HG03095 (cell line): ENCODE data around the gene SLC49A4.

Source experiments
- ATAC-seq: cut with Tn5 transposase; IDR thresholded peaks from one replicate; pipeline ENCODE4 v1.9.1; 2021; ENCODE audit warnings: moderate library complexity; ENCODE audit not compliant: unreplicated experiment

Gene SLC49A4

DNA sequence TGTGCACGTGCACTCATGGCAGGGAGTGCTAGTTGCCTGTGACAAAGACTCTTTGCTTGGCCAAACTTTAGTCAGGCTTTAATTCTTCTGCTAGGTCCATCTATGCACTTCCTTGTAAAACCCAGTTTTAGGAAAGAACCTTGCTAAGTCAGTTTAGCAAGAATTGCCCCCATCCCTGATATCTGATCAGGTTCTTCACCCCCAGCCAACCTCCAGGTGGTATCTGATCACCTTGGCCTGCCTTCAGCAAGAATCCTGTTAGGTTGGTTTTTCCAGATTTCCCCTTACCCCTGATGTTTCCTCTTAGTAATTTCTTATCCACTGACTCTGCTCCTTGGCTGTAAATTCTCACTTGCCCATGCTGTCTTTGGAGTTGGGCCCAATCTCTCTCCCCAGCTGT, 9.6 kb upstream of the SLC49A4 start:
- no peak for ATAC-seq

DNA sequence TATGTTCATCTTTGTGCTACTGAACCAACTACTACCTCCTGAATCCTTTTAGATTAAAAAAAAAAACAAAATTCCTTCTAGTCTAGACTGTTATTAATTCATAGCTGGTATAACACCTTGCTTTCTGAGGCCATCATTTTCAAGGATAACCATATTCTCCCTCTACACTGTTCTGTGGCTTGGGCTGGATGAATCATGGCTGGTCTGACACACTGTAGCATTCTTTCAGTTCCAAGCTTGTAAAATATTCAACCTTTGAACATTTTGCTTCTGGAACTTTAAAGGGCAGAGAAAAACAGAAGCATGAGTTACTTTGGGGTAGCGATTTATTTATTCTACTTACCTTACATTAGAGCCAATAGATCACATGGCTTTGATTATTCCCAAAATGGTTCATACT, 8.8 kb upstream of the SLC49A4 start:
- no peak for ATAC-seq

DNA sequence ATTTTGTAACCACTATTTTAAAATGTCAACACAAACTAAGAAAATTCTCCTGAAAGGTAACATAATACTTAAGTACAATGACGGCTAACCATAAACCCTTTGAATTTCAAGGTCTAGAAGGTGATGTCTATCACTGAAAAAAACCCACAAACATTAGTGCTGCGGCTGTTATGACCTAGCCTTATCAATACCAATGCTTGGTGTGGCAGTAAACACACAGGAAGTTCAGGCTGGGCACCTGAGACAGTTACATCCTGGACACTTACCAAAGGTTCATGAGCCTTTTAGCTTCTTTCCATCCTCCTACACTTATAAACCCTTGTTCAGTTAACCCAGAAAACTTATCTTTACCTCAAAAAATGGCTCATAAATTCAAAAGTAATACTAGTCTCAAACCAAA, 7.0 kb upstream of the SLC49A4 start:
- ATAC-seq, result no peak

DNA sequence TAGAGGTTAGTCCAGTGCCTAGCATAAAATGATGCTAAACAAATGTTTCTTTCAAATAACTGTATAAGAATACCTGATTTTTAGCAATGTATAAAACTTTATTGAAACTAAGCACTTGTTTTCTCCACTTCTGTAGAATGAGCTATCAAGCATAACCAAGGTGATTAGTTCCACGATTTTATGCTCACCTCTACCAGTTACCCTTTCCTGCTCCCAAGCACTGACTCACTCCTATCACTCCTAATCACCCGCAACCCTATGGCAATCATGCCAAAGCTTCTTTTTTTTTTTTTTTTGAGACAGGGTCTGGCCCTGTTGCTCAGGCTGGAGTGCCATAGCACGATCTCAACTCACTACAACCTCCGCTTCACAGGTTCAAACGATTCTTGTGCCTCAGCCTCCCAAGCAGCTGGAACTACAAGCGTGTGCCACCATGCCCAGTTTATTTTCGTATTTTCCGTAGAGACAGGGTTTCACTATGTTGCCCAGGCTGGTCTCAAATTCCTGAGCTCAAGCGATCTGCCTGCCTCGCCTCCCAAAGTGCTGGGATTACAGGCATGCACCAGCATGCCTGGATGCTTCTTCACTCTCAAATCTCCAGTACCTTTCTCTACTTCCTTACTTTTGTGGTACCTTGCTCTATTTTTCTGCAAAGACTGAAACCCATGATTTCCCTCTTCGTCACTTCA, 5.1 kb upstream of the SLC49A4 start:
- no peak for ATAC-seq

DNA sequence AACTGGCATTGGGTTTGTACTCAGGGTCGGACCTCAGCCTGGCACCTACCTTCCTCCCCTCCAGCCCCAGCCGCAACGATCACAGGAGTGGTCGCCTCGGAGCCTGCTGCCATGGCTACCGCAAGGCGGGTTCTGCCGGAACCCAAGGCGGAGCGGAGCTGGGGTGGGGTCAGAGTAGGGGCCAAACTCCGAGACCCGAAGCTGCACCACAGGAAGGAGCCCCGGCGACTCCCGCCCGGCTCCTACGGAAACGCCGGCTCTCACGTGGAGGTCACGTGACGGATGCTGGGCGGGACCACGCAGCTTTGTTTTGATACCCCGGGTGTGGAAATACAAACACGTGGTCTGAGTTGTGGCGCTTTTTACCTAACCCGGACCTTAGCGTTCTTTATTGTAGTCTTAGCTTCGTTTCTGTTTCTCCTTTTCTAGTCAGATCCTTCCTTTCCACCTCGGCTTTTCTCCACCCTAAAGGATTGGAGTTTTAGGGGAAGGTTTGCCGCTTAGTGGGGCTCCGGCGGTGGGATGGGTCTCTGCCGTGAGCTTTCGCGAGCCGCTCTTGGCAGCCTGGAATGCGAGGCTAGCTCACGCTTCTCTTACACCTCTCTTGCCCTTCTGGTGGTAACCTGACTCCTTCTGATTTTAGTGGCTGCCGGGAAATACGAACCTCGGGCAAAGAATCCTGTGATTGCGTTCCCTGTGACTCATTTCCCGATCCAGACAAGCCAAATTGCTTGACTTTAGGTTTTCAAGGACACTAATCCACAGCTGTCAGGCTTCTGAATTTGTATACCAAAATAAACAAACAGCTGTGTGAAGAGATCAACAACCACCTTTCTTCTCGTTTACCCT, 1.1 kb upstream of the SLC49A4 start, which contains the start of gene HSPBAP1:
TSS of gene HSPBAP1 (minus strand) at position 264 of the 849 bp plus-strand sequence. CDS start at position 113, 151 bp downstream.
- peak; percentile 53 for ATAC-seq

DNA sequence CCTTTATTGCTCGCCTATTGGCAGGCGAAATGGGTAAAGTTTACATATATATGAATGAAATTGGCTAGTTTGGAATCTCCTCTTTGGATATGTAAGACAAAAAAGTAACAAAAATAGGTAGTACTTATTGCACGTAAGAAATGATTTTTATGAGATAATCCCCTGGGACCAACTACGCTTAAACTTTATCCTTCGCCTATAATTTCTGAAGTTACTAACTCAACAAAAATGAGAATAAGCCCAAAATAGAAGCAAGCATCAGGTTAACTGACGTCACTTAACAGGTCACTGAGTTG, 438 bp upstream of the SLC49A4 start:
- no peak for ATAC-seq

DNA sequence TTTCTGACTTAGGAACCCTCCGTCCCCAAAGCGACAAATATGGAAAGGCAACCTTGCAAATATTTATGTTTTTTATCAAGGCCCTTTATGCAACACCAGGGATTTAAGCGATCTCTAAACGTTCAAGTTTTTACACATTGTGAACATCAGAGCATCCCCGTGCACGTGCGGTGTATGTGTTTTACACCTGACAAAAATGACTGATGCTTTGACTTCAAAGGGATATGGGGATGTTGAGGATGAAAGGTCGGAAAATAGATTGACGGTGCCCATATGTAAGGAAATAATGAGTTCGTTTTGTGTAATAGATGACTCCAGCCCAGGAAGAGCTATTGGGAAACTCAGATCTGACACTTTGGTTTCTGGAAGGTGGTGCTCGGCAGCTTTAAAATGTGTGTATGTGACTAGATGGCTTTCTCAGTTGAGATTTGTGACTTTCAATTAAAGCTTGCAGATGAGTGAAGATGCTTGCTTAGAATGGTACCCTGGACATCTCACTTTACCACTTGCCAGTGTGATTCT, 866 bp downstream of the SLC49A4 start:
- ATAC-seq, result no peak

DNA sequence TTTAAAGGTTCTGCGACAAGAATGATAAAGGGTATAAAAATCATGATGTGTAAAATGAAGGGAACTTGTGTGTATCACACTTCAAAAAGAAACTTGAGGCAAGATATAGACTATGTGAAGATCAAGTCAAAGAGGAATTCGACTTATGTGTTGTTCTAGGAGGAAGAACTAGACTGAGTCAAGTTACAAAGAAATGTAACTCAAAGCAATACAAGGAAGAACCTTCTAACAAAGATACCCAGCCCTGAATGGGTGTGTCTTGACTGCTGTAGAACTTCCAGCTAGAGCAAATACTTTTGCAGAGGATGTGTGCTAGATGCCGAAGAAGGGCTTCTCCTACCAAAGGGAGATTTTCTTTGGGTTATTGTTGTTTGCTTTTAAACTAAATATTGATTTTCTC, 2.4 kb downstream of the SLC49A4 start:
- ATAC-seq, result no peak

DNA sequence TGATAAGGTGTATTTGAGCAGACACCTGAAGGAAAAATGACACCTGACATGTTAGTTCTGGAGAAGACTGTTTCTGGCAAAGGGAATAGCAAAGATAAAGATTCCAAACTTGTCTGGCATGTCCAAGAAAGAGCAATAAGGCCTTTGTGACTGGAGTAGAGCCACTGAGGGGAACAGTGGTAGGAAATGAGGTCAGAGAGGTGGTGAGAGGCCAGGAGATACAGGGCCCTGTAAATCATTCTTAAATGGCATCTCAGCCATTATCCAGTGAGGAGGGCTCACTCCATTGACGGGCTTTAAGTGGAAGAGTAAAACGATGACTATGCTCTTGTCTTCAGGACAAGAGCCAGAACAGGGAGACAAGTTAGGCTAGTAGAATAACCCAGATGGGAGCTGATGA, 4.5 kb downstream of the SLC49A4 start:
- no peak for ATAC-seq

DNA sequence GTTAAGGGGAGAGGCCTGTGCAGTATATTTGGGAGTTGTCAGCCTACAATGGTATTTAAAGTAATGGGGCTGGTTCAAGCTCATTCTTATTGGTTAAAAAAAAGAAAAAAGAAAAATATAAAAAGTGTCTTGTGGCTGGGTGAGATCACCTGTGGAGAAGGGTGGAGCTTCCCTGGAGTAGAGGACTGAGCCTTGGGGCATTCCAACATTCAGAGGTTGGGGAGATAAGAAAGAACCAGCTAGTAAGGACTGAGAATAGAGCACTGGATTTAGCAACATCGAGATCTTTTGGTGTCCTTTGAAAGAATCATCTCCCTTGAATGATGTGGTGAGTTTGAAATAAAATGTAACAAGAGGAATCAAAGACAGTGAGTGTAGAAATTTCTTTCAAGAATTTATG, 5.2 kb downstream of the SLC49A4 start:
- no peak for ATAC-seq

DNA sequence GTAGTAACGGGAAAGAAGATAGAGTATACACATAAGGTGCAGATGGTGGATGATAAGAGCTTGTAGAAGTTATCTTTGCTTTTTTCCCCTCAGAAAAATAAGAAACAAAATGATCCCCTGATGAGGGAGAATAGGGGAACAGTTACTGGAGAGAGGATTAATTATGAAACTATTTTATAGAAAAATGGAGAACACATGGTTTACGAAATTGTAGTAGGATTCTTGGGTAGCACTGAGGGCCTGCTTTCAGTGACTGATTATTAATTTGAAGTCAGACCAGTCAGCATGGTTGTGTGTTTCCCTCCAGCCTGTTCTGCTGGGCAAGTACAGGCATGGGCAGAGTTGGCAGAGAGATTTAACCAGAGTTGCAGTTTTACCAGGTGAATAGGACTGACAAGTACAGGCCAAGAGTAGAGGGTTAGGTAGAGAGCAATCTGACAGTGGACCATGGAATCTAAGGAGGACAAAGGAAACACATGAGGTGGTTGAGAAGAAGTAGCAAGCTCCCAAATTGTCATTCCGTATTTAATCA, 5.9 kb downstream of the SLC49A4 start:
- no peak for ATAC-seq

DNA sequence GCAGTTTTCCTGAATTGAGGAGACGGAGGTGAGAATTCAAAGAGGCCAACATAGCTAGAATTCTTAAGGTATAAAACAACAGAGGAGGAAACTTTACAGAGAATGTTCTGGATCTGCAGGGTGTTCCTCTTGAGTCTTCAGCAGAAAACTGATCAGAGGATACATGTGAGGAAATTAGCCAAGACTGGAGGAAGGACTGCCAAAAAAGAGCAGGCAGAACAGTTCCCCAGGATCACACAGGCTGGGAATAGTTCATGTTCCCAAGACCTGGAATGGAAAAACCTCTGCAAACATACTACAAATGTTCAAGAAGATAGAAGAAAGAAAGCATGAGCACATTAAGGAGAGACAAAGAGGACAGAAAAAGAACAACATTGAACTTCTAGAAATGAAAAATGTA, 7.5 kb downstream of the SLC49A4 start:
- no peak for ATAC-seq

DNA sequence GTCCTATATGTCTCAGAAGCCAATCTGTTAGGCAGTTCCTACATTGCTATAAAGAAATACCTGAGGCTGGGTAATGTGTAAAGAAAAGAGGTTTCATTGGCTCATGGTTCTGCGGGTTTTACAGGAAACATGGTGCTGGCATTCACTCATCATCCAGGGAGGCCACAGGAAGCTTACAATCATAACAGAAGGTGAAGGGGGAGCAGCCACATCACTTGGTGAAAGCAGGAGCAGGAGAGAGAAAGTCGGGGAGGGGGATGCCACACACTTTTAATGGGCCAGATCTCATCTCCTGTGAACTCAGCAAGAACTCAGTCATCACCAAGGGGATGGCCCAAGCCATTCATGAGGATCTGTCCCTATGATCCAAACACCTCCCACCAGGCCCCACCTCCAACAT, 9.1 kb downstream of the SLC49A4 start:
- no peak for ATAC-seq

DNA sequence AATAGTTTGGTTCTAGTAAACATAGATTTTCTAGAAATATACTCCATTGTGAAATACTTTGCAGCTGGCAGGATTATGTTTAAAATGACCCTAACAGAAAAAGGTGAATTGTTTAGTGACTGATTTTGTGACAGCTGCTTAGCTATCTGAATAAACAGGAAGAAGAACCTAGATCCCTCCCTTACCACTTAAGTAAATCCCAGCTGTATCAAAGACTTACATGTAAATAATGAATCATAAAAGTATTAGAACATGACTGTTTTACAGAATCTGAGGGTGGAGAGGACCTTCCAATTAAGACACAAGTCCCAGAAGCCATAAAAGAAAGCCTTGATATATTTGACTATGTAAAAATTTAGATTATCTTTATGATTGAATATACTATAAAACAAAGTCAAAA, 15.9 kb downstream of the SLC49A4 start:
- no peak for ATAC-seq

DNA sequence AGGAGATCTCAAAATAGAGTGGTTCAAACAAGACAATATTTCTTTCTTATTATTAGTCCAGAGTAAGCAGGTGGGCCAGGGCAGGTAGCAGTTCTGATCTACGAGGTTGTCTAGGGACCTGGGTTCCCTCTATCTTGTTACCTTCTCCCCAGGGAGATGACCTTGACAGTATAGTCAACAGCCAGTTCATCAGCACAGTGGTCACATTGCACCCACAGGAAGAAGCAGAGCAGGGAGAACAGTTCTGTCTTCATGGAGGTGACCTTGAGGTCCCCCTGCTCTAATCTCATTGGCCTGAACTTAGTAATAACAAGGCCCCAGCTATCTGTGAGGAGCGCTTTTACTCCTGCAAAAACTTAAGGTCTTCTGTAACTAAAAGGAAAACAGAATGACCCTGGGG, 21.7 kb downstream of the SLC49A4 start:
- ATAC-seq, result no peak

DNA sequence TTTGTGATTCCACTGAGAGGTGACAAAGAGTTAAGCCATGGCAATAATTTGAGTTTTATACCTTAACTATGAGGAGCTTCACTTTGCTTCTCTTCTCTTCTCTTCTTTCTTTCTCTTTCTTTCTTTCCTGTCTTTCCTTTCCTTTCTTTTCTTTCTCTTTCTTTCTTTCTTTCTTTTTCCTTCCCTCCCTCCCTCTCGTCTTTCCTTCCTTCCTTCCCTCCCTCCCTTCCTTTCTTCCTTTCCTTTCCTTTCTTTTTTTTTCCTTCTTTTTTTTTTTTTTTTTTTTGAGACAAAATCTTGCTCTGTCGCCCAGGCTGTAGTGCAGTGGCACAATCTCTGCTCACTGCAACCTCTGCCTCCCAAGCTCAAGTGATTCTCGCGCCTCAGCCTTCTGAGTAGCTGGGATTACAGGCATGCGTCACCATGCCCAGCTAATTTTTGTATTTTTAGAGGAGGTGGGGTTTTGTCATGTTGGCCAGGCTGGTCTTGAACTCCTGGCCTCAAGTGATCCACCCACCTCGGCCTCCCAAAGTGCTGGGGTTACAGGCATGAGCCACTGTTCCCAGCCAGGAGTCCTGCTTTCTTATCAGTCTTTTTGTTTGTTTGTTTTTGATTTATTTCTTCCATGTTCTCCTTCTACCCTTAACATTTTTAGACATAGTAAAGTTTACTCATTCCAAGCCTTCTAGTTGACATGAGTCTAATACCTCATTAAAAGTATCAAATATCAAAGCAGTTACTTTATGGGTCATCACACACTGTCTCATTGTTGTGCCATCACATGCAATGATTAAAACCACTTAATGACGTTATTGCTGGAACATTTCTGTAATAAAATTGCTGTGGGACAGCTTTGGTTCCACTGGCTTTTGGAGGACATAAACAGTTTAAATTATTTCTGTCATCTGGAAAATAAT, 29.9 kb downstream of the SLC49A4 start:
- ATAC-seq, result no peak

DNA sequence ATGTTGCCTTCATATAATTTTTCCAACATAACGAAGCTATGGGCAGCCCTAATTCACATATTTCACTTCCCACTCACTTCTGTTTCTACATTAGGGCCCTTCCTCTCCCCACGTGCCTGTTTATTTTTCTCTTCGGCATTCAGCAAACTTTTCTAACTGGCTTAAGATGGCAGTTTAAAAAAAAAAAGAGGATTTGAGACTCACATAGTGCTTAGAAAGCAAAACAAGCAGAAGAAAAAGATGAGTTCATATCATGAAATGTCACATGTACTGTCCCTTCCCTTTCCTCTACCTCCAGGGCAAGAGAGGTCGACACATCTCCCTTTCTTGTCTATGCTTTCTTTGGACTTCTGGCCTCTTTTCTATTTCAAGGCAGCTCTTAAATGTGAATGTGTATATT, 30.6 kb downstream of the SLC49A4 start:
- no peak for ATAC-seq

DNA sequence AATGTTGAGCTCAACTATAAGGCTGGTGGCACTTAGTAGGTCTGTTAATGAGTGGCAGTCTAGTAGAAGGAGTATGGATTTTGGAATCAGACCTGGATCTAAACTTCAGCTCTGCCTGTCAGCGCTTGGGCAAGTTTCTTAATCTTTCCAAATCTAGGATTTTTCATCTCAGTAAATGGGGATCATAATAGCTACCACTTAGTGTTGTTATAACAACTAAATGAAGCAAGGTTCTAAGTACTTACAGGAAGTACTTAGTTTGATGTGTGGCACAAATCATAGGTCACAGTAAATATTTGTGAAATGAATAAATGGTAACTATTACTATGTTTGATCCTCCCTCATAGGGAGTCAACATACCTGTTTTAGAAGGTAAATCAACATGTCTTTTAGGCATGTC, 31.4 kb downstream of the SLC49A4 start:
- no peak for ATAC-seq

DNA sequence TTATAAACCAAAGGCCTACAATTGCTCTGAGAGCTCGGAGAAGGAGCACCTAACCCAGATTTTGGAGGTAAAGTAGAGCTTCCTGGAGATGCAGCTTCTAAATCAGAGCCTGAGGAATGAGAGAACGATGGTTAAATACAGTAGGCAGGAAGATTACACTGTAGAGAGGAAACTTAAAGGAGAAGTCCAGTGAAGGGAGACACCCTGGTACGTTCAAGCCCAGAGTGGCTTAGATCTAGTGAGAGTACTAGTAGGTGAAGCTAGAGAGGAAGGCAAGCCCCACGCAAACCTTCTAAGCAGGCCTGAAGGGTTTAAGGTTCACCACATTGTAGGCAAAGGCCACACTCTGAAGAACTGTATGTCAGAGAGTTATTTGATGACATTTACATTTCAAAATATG, 33.4 kb downstream of the SLC49A4 start:
- ATAC-seq, result no peak

DNA sequence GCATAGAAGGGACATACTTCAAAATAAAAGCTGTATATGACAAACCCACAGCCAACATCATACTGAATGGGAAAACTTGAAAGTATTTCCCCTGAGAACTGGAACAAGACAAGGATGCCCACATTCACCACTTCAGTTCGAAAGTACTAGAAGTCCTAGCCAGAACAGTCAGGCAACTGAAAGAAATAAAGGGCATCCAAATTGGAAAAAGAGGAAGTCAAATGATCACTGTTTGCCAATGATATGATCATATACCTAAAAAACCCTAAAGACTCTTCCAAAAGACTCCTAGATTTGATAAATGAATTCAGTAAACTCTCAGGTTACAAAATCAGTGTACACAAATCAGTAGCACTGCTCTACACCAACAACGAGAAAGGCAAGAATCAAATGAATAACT, 40.7 kb downstream of the SLC49A4 start:
- no peak for ATAC-seq

DNA sequence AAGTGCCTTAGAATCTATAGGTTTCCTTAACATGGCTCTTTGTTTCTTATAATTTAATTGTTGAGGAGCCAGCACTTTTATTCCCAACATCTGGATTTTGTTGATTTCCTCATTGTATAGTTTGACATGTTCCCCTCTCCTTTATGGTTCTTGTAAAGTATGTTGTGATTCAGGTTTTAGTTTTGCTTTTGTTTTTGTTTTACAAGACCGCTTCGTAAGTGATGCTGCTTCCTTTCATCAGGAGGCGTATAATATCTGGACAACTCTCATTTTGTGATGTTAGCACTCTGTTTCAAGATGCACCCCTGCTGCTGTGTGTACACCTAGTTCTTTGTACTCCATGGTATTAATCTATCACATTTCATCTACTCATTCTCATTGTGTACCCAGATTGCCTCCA, 48.7 kb downstream of the SLC49A4 start:
- no peak for ATAC-seq
